ENCODE data around the gene CACNB2.
"Not testable (repeated sequence)": the region's sequence is repeated elsewhere in the genome, so short reads cannot be mapped to it uniquely, and the experiment has no call there.

The CACNB2 gene

GRCh38 chr10:18532881-18533535 lies 392.8 kb downstream of the CACNB2 start:
- no peak for DNase-seq

DNA sequence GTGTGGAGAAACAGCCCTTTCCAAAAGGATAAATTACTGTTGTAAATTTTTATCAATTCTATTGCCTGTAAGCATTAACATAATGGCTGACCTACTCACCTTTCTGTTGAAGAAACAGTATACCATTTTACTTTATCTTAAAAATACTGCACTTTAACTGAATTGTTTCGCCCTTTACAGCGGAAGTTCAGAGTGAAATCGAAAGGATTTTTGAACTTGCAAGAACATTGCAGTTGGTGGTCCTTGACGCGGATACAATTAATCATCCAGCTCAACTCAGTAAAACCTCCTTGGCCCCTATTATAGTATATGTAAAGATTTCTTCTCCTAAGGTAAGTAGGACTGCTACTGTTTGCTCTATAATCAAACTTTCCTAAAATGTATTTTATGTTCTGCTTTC lies 393.7 kb downstream of the CACNB2 start:
- DNase-seq, result no peak

DNA sequence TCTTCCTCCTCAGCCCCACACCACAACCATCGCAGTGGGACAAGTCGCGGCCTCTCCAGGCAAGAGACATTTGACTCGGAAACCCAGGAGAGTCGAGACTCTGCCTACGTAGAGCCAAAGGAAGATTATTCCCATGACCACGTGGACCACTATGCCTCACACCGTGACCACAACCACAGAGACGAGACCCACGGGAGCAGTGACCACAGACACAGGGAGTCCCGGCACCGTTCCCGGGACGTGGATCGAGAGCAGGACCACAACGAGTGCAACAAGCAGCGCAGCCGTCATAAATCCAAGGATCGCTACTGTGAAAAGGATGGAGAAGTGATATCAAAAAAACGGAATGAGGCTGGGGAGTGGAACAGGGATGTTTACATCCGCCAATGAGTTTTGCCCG lies 399.1 kb downstream of the CACNB2 start:
- DNase-seq, result no peak

- DNase-seq, result no peak
Measured at GRCh38 chr10:18540195-18540594, 400.0 kb downstream of the CACNB2 start.

- no peak for DNase-seq
Measured at GRCh38 chr10:18542832-18543231, 402.6 kb downstream of the CACNB2 start.

DNA sequence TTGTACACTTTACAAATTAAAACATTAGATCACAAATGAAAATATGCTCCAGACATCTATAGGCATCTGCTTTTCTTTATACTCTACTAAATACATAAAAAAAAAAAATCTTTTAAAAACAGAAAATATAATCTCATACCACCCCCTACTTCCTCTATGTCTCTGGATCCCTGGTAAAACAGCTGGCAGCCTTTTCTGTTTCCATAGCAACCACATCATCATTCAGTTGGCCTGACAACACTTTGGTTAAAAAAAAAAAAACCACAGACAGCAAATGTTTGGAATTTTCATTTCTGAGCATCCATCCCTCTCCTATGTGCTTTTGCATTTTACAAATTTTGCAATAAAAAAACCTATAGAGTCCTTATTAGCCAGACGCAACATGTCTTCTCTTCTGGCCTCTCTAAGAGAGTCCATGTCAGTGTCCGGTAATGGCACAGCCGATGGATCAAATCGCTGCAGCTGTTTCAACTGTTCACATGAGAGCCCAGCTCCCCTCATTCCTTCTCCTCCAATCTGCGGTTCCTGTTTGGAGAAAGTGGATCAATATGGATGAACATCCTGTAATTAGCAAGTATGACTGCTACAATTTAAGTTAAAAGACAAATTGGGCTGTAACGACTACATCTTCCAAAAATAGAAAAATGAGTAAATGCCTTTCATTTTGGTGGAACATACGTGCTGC lies 405.5 kb downstream of the CACNB2 start:
- DNase-seq, result no peak

DNA sequence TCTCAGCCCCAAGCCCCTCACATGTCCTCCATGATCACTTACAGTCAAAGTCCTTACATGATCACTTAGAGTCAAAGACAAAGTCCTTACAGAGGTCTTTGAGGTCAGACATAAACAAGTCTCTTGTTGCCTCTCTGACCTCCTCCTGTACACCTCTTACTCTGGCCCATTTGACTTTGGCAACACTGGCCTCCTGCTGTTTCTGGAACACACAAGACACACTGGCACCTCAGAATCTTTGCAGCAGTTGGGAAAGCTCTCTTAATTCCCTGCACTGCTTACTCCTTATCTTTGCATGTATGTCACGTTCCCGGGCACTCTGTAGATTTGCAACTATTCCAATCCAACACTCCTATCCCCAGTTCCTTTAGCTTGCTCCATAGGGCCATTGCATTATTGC lies 408.9 kb downstream of the CACNB2 start:
- no peak for DNase-seq

- no peak for DNase-seq
Measured at GRCh38 chr10:18551473-18551872, 411.2 kb downstream of the CACNB2 start.

DNA sequence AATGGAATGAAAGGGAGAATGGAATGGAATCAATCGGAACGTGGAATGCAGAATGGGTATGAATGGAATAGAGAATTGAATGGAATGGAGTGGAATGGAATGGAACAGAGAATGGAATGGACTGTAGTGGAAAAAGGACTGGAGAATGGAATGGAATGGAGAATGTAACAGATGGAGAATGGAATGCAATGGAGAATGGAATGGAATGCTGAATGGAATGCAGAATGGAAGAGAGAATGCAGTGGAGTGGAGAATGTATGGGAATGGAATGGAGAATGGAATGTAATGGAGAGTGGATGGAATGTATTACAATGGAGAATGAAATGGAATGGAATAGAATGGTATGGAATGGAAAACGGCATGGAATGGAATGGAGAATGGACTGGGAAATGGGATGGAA lies 414.3 kb downstream of the CACNB2 start:
- no peak for DNase-seq

DNA sequence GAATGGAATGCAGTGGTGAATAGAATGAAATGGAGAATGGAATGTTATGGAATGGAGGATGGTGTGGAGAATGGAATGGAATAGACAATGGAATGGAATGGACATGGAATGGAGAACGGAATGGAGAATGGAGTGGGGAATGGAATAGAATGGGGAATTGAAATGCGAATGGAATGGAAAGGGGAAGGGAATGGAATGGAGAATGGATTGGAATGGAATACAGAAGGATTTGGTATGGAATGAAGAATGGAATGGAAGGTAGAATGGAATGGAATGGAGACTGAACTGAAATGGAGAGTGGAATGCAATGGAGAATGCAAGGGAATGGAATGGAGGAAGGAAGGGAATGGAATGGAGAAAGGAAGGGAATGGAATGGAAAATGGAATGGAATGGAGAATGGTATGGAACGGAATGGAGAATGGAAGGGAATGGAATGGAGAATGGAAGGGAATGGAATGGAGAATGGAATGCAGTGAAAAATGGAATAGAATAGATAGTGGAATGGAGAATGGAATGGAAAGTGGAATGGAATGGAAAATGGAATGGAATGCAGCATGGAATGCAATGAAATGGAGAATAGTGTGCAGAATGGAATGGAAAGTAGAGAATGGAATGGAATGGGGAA lies 416.4 kb downstream of the CACNB2 start:
- no peak for DNase-seq

DNA sequence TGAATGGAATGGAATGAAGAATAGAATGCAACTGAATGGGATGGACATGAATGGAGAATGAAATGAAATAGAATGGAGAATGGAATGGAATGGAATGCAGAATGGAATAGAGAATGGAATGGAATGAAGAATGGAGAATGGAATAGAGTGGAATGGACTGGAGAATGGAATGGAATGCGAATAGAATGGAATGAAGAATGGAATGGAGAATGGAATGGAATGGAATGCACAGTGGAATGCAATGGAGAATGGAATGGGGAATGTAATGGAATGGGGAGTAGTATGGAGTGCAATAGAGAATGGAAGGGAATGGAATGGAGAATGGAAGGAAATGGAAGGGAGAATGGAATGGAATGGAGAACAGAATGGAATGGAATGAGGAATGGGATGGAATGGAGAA lies 417.7 kb downstream of the CACNB2 start:
- DNase-seq, result no peak

DNA sequence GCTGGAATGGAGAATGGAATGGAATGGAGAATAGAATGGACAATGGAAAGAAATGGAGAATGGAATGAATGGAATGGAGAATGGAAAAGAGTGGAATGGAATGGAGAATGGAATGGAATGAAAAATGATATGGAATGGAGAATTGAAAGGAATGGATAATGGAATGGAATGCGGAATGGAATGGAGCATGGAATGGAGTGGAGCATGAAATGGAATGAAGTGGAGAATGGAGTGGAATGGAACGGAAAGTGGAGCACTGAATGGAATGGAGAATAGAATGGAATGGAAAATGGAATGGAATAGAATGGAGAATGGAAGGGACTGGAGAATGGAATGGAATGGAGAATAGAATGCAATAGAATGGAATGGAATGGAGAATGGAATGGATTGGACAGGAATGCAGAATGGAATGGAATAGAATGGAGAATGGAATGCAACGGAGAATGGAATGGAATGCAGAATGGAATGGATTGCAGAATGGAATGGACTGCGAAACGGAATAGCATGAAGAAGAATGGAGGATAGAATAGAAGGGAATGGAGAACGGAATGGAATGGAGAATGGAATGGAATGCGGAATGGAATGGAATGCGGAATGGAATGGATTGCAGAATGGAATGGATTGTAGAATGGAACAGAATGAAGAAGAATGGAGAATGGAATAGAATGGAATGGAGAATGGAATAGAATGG lies 421.8 kb downstream of the CACNB2 start:
- DNase-seq, result no peak

- no peak for DNase-seq
Measured at GRCh38 chr10:18563003-18563726, 422.9 kb downstream of the CACNB2 start.

DNA sequence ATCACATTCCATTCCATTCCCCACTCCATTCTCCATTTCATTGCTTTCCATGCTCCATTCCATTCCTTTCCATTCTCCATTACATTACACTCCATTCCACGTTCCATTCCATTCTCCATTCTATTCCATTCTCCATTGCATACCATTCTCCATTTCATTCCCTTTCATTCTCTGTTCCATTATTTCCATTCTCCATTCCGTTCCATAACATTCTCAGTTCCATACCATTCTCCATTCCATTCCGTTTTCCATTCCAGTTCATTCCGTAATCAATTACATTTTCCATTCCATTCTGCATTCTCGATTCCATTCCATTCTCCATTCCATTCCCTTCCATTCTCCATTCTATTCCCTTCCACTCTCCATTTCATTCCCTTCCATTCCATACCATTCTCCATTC lies 424.8 kb downstream of the CACNB2 start:
- no peak for DNase-seq

DNA sequence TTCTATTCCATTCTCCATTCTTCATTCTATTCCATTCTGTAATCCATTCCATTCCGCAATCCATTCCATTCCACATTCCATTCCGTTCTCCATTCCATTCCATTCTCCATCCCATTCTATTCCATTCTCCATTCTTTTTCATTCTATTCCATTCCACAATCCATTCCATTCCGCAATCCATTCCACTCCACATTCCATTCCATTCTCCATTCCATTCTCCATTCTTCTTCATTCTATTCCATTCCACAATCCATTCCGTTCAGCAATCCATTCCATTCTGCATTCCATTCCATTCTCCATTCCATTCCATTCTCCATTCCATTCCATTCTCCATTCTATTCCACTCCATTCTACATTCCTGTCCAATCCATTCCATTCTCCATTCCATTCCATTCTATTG lies 426.0 kb downstream of the CACNB2 start:
- no peak for DNase-seq

GRCh38 chr10:18567343-18567856 lies 427.2 kb downstream of the CACNB2 start:
- no peak for DNase-seq

- DNase-seq, result not testable (repeated sequence)
Measured at GRCh38 chr10:18570386-18570785, 430.2 kb downstream of the CACNB2 start.

DNA sequence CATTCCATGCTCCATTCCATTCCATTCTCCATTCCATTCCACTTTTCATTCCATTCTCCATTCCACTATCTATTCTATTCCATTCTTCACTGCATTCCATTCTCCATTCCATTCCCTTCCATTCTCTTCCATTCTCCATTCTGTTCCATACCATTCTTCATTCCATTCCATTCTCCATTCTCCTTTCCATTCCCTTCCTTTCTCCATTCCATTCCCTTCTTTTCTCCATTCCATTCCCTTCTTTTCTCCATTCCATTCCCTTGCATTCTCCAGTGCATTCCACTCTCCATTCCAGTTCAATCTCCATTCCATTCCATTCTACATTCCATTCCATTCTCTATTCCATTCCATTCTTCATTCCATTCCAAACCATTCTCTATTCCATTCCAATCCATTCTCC lies 430.9 kb downstream of the CACNB2 start:
- no peak for DNase-seq

DNA sequence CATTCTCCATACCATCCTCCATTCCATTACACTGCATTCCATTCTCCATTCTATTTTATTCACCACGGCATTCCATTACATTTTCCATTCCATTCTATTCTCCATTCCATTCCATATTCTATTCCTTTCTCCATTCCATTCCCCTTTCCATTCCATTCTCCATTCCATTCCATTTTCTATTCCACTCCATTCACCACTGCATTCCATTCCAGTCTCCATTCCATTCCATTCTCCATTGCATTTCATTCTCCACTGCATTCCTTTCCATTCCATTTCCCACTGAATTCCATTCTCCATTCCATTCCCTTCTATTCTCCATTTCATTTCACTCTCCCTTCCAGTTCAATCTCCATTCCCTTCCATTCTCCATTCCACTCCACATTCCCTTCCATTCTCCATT lies 431.6 kb downstream of the CACNB2 start:
- DNase-seq, result no peak

DNA sequence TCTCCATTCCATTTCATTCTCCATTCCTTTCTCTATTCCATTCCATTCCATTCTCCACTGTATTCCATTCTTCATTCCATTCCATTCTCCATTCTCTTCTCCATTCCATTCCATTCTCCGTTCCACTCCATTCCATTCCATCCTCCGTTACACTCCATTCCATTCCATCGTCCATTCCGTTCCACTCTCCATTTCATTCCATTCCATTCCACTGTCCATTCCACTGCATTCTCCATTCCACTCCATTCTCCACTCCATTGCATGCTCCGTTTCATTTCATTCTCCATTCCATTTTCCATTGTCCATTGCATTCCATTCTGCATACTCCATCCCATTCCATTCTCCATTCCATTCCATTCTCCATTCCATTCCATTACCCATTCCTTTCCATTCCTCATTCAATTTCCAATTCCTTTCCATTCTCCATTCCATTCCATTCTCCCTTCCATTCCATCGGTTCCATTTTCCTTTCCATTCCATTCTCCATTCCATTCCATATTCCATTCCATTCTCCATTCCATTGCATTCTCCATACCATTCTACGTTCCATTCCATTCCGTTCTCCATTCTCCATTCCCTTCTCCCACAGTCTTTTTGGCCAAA lies 432.8 kb downstream of the CACNB2 start:
- no peak for DNase-seq

- no peak for DNase-seq
Measured at GRCh38 chr10:18576586-18576985, 436.4 kb downstream of the CACNB2 start.

Measured in cortex of kidney (tissue), 1 donor.